Fibroblast of skin of back (primary cell): ENCODE measurements around the gene ITGA7.

Source experiments
- DNase-seq: peaks from one replicate; pipeline ENCODE4 v3.0.0-alpha.2; 2013

ITGA7 gene

DNA sequence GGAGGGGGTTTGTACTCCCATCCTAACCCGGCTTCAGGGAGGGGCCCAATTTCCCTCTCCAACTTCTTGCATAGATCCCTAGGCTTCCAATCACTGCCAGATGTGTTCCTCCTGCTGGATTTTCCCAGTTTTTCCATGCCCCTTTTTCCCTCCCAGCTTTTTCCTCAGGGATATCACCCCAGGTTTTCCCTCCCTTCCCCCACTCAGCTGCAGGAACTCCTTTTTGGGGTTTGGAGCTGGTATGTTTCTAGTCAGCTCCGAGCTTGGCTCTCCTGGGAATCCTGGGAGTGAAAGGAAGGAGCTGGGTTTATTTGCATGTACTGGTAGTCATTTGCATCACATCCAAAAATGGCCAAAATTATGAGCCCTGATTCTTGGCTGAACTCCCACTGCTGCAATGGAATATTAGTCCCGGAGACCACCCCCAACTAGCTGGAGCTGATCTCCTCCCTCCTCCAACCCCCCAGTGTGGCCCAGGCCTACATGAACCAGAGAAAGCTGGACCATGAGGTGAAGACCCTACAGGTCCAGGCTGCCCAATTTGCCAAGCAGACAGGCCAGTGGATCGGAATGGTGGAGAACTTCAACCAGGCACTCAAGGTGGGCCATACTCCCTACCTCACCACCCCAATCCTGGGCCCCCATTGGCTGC is 11.0 kb upstream of the ITGA7 start:
- DNase-seq, result peak; percentile 72

DNA sequence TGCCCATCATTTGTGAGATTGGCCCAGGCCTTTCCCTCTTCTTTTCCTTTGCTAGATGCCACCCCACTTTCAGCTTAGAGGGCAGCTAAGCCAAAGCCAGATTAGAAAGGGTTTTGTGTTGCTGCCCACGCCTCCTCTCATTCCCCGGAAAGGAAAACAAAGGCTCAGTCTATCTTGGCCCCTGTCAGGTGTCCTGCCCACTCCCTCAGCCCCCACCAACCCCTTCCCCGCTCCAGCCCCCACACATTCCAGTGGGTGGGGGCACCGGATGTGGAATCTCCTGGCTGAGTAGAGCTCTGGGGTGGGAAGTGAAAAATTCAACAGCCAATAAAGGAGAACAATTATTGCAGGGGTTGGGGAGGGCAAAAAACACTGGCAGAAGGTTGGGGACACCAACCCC is 10.3 kb upstream of the ITGA7 start:
- DNase-seq, result no peak

DNA sequence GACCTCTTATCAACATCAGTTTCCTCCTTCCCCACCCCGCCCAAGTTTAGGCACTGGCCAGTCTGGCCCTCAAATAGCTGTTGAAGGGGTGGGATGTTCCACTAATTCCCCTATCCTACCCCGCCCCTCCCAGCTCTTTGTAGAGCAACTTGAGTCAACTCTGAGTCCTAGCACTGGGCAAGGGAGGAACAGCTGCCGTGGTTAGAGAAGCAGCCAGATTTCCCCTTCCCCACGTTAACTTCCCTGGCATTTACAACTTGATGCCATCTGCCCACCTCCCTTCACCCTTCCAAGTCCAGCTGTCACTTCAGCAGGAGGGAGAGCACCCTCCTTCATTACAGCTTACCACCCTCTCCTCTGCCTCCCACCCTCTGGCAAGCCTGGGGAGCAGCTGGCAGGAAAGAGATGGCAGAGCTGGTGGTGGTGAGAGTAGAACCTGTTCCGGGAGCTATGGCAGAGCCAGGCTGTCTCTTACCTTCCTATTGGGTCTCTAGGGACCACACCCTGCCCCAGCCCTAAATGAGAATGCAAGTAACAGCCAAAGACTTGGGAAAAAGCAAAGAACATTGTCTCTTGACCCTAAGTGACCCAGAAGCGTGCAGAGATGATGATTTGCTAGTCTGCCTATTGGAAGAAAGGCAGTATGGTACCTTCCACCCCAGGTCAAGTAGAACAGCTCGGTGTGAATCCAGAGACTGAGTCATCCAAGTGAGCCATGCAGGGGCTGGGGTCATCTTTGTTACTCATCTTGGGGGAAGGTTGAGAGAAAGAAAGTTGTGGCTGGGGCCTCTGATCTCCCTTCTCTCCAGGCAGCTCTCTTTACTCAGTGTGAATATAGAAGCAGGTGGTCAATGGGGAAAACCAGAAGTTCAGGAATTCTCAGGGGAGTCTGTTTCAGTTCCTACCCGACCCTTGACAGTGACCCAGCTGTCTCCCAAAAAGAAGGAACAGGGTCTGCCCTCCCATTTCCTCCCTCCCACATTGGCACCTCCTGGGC is 9.6 kb upstream of the ITGA7 start:
- peak; percentile 67 for DNase-seq

DNA sequence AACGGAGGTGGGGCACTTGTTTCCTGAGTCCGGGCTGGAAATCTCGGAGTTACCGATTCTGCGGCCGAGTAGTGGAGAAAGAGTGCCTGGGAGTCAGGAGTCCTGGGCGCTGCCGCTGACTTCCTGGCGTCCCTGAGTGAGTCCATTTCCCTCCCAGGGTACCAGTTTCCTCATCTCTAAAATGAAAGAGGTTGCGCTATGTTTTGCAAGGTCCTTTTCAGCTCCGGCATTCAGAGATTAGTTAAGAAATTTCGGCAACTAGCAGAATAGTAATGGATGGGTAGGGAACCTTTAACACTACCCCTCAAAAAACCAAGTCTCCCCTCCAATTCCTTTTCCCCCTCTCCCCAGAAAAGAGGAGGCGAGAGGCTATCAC is 8.9 kb upstream of the ITGA7 start:
- DNase-seq, result no peak

DNA sequence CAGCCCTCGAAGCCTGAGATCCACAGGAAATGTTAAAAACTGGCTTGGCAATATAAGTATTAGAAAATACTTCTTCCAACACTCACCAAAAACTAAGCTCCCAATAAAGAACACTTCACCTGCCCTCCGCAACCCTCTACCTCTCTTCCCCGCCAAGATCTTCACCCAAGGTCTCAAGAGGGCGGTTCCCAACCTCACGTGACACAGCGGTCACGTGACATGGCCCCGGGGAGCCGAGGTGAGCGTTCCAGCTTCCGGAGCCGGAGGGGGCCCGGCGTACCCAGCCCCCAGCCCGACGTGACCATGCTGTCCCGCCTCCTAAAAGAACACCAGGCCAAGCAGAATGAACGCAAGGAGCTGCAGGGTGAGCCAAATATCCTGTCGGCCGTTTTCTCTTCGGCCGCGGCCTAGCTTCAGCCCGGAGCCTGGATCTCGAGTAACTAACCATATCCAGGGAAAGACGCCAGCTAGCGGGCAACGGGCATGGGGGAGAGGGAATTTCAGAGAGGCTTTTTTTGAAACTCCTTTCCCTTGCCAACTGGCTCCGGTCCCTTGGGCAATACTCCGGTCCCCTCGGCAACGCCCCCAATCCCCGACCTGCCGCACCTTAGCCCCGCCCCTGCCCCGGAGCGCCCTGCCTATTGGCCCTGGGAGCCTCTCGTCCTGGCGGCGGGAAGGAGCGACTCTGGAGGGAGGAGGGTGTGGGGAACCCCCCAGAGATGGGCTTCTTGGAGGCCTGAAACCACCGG is 8.3 kb upstream of the ITGA7 start, which contains the start of gene BLOC1S1:
Gene BLOC1S1, plus strand, starts transcription at position 214 of the 749 bp plus-strand sequence. Its CDS starts 6 bp downstream, at position 220.
- DNase-seq, result peak; percentile 95

DNA sequence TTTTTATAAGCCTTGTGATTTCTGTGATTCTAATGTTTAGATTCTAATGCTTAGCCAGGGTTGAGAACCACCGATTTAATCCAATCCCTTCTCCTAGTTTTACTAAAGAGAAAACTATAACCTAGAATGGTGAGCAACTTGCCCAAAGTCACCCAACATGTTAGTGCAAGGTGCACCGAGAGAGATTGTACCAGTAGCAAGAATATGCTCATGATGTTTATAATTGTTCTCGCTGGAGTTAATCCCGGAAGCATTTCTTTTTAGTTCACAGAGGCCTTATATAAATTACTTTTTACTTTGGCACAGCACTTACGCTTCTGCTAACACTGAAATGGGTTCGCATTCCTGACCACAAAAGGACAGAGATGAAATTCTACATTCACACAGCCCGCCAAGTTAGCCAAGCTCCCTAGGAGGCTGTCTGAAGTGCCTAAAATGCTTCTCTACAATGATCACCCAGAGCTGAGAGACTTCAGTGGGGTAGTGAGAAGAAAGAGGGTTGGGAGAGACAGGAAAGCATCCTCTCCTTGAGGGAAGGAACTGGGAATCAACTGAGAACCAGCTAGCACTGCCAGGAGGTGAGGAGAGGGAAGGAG is 7.6 kb upstream of the ITGA7 start:
- DNase-seq, result no peak

DNA sequence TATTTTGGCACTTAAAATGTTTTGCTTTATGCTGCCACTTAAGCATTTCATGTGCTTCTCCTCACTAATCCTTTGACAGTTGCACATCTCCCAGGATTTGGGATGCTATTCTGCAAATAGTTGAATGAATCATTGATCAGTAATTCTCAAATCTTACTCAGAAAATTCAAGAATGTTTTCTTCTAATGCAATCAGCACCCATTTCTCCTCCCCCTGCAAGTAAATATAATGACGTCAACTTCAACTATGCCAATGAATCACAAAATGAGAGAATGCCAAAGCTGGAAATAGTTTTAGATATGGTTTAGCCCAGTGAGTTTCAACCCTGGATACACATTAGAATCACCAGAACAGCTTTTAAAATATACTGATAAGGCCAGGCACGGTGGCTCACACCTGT is 6.0 kb upstream of the ITGA7 start:
- peak; percentile 93 for DNase-seq

DNA sequence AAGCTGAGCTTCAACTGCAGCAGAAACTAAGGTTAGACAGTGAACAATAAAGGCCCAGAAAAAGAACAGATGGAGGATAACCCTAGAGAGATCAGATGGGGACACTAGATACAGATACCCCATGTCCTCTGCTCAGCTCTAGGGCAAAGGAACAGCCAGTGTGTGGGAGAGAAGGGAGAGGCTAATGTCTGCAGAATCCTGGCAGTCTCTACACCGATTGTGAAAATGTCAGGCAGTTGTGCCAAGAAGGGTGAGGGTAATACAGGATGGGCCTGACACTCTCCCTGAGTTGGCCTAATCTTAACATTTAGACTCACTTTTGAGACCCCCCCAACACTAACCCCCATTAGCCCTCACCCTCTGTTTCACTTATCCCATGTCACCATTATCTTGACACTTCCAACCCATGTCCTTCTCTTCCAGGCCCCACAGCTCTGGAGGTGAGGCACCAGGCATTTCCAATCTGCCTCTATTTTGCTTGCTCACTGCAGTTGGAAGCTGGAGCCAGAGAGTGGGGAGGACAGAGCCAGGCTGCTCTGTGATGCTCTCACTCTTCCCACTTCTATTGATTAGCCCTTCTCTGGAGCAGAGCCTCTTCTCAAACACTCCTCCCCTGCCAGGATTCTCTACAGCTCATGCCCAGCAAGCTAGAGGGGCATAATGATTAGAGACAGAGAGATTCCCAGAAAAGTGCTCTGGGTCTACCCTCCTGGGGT is 5.2 kb upstream of the ITGA7 start:
- no peak for DNase-seq

DNA sequence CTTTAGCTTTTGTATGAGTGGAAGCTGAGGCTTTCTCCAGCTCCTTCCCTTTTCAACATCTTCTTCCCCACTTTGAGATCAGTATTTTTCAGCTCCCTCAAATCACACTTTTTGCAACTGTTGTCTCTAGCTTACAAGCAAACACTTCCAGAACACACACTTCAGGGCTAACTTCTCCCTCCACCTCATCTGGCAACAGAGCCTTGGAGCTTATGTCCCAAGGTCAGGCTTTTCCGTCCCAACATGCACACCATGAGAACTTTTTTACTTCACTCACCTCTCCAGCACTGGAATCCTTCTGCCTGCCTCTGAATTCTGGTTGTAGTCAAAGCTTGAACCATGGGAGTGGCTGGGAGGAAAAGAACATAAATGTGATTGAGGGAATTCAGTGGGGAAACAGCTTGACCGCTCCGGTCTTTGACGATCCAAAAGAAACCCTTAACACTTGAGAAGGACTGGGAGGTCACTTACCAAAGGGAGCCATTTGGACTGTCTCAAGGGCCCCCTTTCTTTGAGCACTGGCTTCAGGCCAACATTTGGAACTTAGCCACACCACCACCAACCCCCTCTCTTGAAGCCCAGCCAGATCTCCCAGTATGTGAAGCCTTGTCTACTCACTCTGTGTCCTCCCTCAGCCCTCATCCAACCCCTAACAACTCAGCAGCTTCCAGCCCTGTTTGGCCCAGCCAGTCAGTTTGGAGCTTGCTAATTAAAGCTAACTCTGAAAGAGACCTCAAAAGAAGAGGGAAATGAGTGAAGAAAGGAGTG is 4.3 kb upstream of the ITGA7 start:
- DNase-seq, result no peak

DNA sequence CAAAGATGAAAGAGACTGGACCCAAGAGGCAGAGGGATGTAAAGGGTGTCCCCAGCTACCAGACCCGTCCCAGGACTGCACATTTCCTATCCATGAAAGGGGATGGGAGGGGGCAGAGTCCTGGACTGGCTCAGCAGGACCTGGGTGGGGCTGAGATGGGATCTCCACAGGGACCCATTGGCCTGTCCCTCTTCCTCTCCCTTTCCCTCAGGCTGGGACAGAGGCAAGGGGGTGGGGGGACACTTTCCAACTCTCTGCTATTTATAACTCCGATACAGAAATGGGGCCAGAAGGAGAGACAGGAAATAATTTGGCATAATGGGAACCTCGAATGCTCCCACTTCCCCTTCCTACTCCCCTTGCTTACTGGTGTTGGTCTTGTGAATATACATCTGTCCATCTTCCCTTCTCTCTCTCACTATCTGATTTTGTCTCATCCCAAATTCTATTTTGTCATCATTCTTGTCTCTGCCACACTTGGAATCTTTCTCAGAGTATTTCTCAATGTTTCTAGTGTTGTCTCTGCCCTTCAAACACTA is 1.1 kb upstream of the ITGA7 start:
- DNase-seq, result no peak

DNA sequence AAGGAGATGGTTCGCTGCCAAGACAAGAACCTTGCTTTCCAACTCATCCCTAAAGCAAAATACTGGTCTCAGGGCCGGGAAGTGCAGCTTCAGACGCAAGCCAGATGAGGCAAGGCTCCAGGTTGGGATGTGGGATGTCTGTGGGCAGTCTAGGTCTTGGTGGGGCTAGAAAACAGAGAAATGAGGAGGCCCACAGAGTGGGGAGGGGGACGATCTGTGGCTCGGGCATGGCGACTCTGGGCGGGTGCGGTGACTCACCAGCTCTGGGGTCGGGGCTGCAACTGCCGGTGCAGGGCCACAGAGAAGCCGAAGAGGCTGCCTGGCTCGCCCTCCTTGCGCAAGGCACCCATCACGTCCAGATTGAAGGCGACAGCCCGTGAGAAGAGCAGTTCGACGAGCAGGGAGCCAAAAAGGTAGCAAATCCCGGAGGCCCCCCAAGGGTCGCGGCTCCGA is 459 bp downstream of the ITGA7 start:
- no peak for DNase-seq

DNA sequence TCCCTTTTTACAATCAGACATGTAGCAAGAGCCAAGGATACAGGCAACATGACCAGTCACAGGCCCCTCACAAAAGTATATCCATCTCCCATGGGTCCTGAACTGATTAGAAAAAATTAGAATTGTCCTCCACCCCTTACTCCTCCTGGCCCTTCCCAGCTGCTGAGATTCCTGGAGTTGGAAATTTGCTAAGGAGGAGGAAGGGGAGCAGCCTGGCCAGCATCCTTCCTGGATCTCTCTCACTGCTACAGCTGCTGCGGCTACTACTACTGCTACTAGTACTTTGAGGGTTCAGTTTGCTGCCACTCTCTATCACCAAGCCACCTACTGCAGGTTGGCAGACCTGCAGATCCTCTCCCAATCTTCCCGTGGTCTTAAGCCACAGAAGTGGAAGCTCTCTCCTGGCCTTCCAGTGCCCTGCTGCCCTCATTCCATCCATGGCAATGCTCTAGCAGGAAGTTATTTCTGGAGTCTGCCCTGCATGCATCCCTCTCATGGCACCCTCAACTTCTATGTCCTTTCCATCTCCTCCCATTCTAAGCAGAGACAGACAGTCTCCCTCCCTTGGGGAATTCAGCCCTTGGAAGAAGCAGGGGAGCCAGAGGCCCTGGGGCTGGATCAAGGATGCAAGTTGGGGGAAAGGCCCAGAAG is 1.0 kb downstream of the ITGA7 start:
- DNase-seq, result no peak

DNA sequence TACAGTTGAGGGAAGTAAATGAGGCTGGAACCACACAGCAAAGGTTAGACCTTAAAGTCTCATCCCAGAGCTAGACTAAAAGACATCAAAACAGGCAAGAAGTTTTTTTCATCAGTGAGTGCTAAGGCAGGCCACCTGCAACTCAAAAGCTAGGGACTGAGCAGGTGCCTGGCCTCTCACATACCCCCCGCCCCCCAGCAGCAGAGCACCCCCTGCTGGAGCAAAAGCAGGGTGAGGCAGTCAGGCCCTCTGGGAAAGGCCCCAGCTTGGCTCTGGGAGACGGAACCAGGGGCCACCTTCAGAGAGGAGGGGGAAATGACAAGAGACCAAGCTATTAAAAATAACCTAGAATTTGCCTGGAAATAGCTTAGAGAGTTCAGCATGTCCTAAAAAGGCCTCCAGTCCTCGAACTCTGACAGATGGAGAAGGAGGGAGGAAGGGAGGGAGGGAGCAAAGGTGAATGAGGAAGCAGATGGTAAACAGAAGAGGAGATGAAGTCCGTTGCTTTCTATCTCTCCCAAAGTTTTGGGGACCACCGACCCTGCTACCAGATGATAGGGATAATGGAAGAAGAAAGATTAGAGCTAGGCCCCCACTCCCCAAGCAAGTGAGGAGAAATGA is 1.8 kb downstream of the ITGA7 start:
- no peak for DNase-seq

DNA sequence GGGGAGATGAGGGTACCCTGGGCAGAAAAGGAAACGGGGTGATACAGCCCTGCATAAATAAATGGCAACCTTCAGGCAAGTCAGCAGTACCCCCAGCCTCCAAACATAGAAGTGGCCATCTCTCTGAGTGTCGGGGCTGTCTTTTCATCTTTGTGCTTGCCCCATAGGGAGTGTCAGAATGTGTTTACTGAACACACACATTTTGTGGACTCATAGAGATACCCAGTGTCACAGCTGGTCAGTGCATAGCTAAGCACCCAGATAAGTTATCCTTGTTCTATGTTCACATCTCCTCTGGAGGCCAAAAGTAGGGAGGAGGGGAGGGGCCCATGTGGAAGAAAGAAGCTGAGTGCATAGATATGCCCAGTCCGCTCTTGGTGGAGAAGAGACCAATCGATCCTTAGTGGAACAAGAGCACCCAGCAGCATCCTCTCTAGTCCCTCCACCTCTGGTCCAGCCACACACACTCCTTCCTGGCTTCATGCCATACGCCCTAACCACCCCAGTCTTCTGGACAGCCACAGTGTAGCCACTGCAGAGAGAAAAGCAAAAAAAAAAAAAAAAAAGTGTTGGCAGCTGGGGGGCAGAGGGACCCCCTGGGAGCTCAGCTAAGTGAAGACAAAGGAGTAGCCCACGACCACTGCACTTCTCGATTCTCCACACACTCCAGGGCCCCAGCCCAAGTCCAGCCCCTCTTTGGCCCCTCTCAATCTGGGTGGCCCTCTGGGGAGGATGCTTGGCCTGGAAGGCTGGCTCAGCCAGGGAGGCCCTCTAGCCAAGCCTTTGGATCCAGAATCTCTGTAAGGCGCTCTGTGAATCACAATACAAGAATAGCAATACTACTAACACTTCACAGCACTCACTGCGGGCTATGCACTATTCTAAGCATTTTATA is 2.6 kb downstream of the ITGA7 start:
- DNase-seq, result no peak

DNA sequence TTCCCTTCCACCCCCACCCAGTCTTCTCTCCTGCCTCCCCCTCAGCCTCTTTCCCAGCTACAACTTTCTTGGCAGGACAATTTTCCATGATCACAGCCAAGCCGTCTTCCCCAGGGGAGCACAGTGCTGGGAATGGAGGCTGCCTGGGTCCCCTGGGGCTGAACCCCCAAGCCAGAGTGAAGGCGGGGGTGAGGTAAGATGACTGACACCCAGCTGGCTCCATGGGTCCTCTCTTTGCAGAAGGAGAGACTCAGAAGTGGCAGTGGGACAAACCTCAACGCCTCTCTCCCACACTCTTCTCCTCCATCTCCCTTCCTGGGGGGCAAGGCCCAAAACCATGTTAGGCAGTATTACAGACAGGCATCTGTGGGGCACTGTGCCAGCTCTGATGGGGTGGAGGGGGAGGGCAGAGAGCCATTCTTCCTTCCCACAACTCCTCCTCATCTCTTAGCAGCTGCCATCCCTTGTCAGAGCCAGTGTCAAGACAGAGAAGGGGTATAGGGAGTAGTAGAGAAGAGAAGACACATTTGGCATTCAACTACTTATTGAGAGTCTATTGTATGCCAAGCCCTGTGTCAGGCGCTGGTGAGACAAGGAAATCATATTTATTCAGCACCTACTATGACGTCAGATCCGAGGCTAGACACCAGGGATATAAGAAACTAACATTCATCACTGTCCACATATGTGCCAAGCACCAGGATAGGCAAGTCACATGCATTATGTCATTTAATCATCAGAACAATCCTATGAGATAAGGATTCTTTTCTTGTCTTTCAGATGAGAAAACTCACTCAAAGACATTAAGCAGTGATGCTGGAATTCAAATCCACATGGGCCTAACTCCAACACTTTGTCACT is 3.6 kb downstream of the ITGA7 start:
- no peak for DNase-seq

DNA sequence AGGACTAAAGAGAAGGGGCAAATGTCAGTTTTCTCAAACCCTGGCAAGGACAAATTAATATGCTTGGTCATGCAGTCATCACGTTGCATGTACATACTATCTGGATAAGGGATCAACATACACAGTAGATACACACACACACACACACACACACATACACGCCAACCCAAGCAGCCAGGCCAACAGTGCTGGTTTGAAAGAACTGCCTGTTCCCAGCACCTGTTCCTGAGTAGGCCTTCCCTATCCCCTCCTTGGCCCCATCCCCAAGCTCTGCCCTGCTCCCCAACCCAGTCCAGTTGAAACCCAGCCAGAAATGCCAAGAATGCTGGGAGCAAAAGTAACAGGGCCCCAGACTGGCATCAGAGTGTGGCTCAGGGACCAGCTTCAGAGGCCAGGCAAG is 4.4 kb downstream of the ITGA7 start:
- DNase-seq, result no peak

DNA sequence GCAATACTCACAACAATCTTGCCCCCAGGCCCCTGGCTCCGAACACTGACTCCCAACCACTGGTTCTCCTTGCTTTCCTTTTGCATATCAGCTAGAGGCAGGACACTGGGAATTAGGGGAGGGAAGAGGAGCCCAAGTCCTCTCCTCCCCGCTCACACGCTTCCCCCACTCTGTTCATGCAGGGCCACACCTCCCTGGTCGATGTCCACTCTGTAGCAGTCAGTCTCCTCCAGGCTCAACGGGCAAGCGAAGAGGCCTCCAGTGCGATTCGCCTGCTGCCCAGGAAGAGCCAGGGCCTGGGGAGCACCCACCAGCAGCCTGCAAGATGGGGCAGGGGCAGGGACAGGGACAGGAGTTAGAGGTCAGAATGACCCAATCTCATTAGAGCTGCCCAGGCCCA is 4.8 kb downstream of the ITGA7 start:
- no peak for DNase-seq
